Smooth muscle cell (in vitro differentiated cells): ENCODE results near the gene TEX26. TPM values are rescaled to one million over a fixed set of nuclear protein-coding genes. Genes with fewer than 3 reads are reported as not detected.

Source experiments
- DNase-seq: peaks from one replicate; lab custom pipeline; 2025; ENCODE audit not compliant: unreplicated experiment; lab: John Stamatoyannopoulos, UW
- H2AFZ ChIP-seq: fragments of 200-600 bp; sonication (generic); 2 replicates; pipeline ENCODE4 v1.6.0; 2016; ENCODE audit warnings: antibody characterized with exemption, low read depth, mild to moderate bottlenecking
- H3F3A ChIP-seq: fragments of 200-600 bp; sonication (generic); 2 replicates; pipeline ENCODE4 v1.6.0; 2017; ENCODE audit warnings: antibody characterized with exemption, low read depth
- H3K27ac ChIP-seq: fragments of 200-600 bp; sonication (generic); 2 replicates; pipeline ENCODE4 v1.5.1; 2016; ENCODE audit warnings: low read depth, mild to moderate bottlenecking
- H3K27me3 ChIP-seq: fragments of 200-600 bp; sonication (generic); 2 replicates; pipeline ENCODE4 v1.6.1; 2016; ENCODE audit warnings: low read depth, mild to moderate bottlenecking
- H3K36me3 ChIP-seq: fragments of 200-600 bp; sonication (generic); 2 replicates; pipeline ENCODE4 v1.5.1; 2016; ENCODE audit warnings: low read depth
- H3K4me1 ChIP-seq: fragments of 200-600 bp; sonication (generic); 2 replicates; pipeline ENCODE4 v1.5.1; 2016; ENCODE audit warnings: low read depth
- H3K4me2 ChIP-seq: fragments of 200-600 bp; sonication (generic); 2 replicates; pipeline ENCODE4 v1.6.0; 2016; ENCODE audit warnings: mild to moderate bottlenecking
- H3K4me3 ChIP-seq: fragments of 200-600 bp; sonication (generic); 2 replicates; pipeline ENCODE4 v1.5.1; 2016; ENCODE audit warnings: mild to moderate bottlenecking
- H3K79me2 ChIP-seq: fragments of 200-600 bp; sonication (generic); 2 replicates; pipeline ENCODE4 v1.6.0; 2016; ENCODE audit warnings: low read depth, mild to moderate bottlenecking
- H3K9ac ChIP-seq: fragments of 200-600 bp; sonication (generic); 2 replicates; pipeline ENCODE4 v1.6.0; 2016; ENCODE audit warnings: low read depth
- H3K9me3 ChIP-seq: fragments of 200-600 bp; sonication (generic); replicated peaks from 2 replicates; pipeline ENCODE4 v1.5.1; 2016; ENCODE audit warnings: low read depth
- H4K20me1 ChIP-seq: fragments of 200-600 bp; sonication (generic); 2 replicates; pipeline ENCODE4 v1.6.0; 2016; ENCODE audit warnings: low read depth
- CTCF ChIP-seq: fragments of 200-600 bp; sonication (generic); IDR thresholded peaks from 2 replicates; pipeline ENCODE4 v1.5.1; 2017; ENCODE audit warnings: borderline replicate concordance, mild to moderate bottlenecking, antibody characterized with exemption; ENCODE audit not compliant: insufficient read depth, poor library complexity, severe bottlenecking
- WGBS: methylation state at CpG from one replicate; pipeline ENCODE4 v1.1.7; 2016; ENCODE audit warnings: low lambda C conversion rate; 5-methylcytosine and 5-hydroxymethylcytosine counted together
- polyA plus RNA-seq: library from polyadenylated mRNA; unstranded; fragments of >200 nt; fragmentation: Nextera tagmentation; extraction: Ambion mirVana; gene quantifications from 2 replicates; pipeline ENCODE4 v1.2.1, GENCODE V29; 2016
- total RNA-seq: library from RNA; depleted of rRNA; stranded (reverse); fragments of >200 nt; gene quantifications from 2 replicates; pipeline ENCODE4 v1.2.3, GENCODE V29; 2014

The TEX26 gene
- total RNA-seq (0.58 and 0.72 TPM in 2 replicates), polyA plus RNA-seq (0.26 and 0.42 TPM in 2 replicates)

DNA sequence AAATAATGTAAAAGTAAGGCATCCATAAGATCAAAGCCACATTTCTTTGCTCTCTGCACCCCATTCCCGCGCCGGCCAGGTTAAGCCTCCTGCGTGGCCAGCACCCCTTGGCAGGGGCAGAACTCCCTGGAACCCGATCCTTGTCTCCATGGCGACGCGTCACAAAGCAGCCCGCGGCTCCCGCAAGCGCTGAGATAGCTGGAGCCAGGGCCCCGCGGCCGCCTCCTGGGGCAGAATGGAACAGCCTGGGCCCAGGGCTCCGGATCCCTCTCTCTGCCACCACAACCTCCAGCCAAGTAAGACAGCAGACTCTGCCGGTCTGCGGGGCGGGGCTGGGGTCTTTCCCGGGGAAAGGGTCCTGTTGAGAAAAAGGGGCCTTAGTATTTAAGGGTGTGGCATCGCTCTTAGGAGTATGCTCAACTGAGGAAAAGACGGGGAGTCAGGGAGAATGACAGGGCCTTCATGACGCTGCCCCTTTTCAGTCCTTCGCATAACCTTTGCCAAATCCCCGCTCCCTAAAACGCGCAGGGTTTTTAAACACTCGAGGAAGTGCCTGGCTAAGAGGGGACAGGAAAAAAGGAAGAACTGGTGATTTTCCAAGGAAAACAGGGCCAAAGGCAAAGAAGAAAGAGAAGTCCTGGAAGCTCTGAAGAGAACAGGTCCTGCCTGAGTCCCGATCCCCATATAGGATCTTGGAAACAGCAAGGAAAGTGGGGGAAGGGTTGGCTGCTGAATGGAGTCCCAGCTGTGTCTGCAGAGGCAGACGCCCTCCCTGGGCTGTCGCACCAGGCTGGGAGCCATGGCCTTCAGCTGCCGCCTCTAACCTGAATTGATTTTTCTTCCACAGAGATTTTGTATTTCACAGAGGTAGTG is at the start of gene TEX26:
Gene TEX26 (plus strand): TSS at position 176 of the 873 bp plus-strand sequence. CDS start 60 bp downstream, at position 236.
- Histone ChIP-seq H3K4me1 (peaks cover 13% of the 10 kb centered on the region), H3K27me3 (no peaks in the 10 kb centered on the region), H3K36me3 (no peaks in the 10 kb centered on the region), H4K20me1 (no peaks in the 10 kb centered on the region), H3K27ac (no peak within 1 kb of the TSS), H3K9ac (no peak within 1 kb of the TSS), H3K79me2 (no peaks in the 10 kb centered on the region), H3K4me3 (peak within 1 kb of the TSS; percentile 31), H3K4me2 (peak within 1 kb of the TSS; percentile 82), H3F3A (no peaks in the 10 kb centered on the region), H2AFZ (peak within 1 kb of the TSS; percentile 76), H3K9me3 (no peaks in the 10 kb centered on the region)
- WGBS: 25% methylated on average over 28 of the region's 32 CpGs
- DNase-seq: peak; percentile 8
- TF ChIP-seq CTCF: peak; percentile 20

GRCh38 chr13:30882996-30883766 is 49.3 kb upstream of the TEX26 start:
- H3K79me2 ChIP-seq: no peaks in the 10 kb centered on the region
- no peaks in the 10 kb centered on the region for H4K20me1 ChIP-seq
- H3K4me1 ChIP-seq: peaks cover 23% of the 10 kb centered on the region
- no peak for TF ChIP-seq CTCF
- no peaks in the 10 kb centered on the region for H3K9me3 ChIP-seq
- H3K27me3 ChIP-seq: no peaks in the 10 kb centered on the region
- H2AFZ ChIP-seq: no peak overlapping the region
- peaks cover 18% of the 10 kb centered on the region for H3F3A ChIP-seq
- H3K36me3 ChIP-seq: no peaks in the 10 kb centered on the region
- 75% methylated on average over 13 of the region's 13 CpGs for WGBS
- H3K9ac ChIP-seq: no peak overlapping the region
- no peak overlapping the region for H3K4me3 ChIP-seq
- H3K4me2 ChIP-seq: no peak overlapping the region
- H3K27ac ChIP-seq: no peak overlapping the region
- no peak for DNase-seq

DNA sequence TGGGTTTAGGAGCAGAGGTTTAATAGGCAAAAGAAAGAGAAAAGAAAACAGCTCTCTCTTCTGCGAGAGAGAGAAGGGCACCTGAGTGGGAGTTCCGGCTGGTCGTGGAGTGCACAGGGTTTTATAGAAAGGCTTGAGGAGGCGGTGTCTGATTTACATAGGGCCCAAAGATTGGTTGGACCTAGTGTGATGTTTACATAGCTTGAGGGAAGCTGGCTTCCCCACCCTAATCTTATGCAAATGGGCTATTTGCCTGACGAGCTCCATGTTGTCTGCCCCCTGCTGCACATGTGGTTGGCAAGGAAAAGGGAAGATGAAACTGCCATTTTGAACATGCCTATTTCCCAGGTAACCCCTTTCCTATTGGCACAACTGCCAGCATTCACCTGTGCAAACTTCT is 47.9 kb upstream of the TEX26 start:
- Histone ChIP-seq H3K4me1 (peaks cover 23% of the 10 kb centered on the region), H3F3A (peaks cover 18% of the 10 kb centered on the region), H3K9me3 (no peaks in the 10 kb centered on the region), H3K27ac (no peak overlapping the region), H3K36me3 (no peaks in the 10 kb centered on the region), H3K27me3 (no peaks in the 10 kb centered on the region), H3K4me3 (no peak overlapping the region), H3K79me2 (no peaks in the 10 kb centered on the region), H3K4me2 (no peak overlapping the region), H3K9ac (no peak overlapping the region), H4K20me1 (no peaks in the 10 kb centered on the region), H2AFZ (no peak overlapping the region)
- WGBS: 93% methylated on average over 5 of the region's 5 CpGs
- TF ChIP-seq CTCF: no peak
- DNase-seq: no peak
